Measurements from ENCODE around the gene NOPCHAP1. TPM values are rescaled to one million over a fixed set of nuclear protein-coding genes. Genes with fewer than 3 reads are reported as not detected.
"Not testable (repeated sequence)": the region's sequence is repeated elsewhere in the genome, so short reads cannot be mapped to it uniquely, and the experiment has no call there.

NOPCHAP1 gene, protein sequence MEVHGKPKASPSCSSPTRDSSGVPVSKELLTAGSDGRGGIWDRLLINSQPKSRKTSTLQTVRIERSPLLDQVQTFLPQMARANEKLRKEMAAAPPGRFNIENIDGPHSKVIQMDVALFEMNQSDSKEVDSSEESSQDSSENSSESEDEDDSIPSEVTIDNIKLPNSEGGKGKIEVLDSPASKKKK
- 10 to 100 TPM; 10.4 to 14.2 (median 12.5) TPM for polyA plus RNA-seq (ENCODE audit: insufficient read length in 4 of 4)

GRCh38 chr12:104986022-104986941 is at the start of gene NOPCHAP1:
NOPCHAP1 (plus strand) TSS chr12:104986316; CDS start chr12:104986353, 37 bp downstream.
- DNase-seq (ENCODE audit: low read depth in 4 of 4, low spot score in 2 of 4): peak; percentile 57 to 89 (median 82)

DNA sequence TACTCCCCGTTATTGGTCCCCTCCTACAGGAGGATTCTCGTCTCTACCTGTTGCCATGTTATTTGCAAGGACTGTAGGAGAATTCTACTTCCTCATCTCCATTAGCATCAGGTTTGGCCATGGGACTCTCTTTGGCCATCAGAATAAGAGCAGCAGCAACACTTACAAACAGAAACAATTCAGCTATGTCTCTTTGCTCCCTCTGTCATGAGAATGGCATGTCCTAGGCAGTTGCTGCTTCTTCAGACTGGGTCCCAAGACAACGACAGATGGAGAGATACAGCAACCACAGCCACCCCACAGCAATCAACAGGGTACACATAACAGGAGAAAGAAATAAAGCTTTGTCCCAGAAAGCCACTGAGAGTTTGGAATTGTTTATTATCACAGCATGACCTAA is 47.7 kb upstream of the NOPCHAP1 start:
- no peak for DNase-seq (ENCODE audit: low read depth in 4 of 4, low spot score in 2 of 4)

GRCh38 chr12:104939089-104939488 is 47.0 kb upstream of the NOPCHAP1 start:
- no peak for DNase-seq (ENCODE audit: low read depth in 4 of 4, low spot score in 2 of 4)

DNA sequence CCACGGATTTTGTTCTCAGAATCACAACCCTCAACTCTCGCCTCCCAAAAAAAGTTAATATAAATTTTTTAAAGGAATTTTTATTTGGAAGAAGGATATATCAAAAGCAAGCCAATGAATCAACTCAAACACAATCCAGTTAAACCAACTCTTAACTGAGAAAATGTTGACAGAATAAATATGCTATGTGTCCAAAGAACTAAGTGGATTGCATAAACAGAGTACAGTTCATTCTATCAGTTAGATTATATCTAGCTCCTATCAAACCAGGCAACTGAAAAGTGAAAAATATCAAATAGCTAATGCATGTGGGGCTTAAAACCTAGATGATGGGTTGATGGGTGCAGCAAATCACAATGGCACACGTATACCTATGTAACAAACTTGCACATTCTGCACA is 44.7 kb upstream of the NOPCHAP1 start:
- no peak for DNase-seq (ENCODE audit: low read depth in 4 of 4, low spot score in 2 of 4)

DNA sequence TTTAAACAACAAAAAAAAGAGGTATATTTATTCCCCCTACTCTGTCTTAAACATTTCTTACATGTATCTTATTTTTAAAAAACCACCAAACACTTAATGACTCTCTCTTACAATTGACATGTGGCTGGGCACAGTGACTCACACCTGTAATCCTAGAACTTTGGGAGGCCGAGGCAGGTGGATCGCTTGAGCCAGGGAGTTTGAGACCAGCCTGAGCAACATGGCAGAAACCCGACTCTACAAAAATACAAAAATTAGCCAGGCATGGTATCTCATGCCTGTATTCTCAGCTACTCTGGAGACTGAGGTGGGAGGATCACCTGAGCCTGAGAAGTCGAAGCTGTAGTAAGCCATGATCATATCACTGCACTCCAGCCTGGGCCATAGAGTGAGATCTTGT is 44.0 kb upstream of the NOPCHAP1 start:
- no peak for DNase-seq (ENCODE audit: low read depth in 4 of 4, low spot score in 2 of 4)

DNA sequence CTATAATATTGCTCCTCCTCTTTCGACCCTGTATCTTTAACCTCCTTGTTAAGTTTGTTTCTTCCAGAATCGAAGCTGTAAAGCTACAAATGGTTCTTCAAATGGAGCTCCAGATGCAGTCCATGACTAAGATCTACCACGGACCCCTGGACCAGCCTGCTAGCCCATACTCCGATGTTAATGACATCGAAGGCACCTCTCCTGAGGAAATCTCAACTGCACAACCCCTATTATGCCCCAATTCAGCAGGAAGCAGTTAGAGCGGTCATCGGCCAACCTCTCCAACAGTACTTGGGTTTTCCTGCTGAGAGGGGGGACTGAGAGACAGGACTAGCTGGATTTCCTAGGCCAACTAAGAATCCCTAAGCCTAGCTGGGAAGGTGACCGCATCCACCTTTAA is 42.7 kb upstream of the NOPCHAP1 start:
- not testable (repeated sequence) for DNase-seq (ENCODE audit: low read depth in 4 of 4, low spot score in 2 of 4)

DNA sequence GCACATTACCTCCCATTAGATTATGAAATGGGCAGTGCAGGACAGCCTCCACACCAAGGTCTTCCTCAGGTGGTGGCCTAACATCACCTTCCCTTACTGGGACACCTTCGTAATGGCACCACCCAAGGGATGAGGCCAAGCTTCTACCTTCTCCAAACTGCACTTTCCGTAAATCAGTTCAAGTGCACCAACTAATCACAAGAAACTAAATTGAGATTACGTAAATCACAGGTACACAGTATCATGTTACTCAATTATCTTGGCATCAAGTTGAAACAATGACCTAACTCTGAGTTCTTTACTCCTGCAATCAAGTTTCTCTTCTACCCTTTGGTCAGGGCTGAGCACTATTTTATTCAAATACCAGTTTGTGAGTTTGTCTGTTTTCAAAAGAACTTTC is 41.9 kb upstream of the NOPCHAP1 start:
- DNase-seq (ENCODE audit: low read depth in 4 of 4, low spot score in 2 of 4): no peak

GRCh38 chr12:104948716-104949115 is 37.4 kb upstream of the NOPCHAP1 start:
- not testable (repeated sequence) for DNase-seq (ENCODE audit: low read depth in 4 of 4, low spot score in 2 of 4)

- DNase-seq (ENCODE audit: low read depth in 4 of 4, low spot score in 2 of 4): no peak
Measured at GRCh38 chr12:104951759-104952509, 34.2 kb upstream of the NOPCHAP1 start.

DNA sequence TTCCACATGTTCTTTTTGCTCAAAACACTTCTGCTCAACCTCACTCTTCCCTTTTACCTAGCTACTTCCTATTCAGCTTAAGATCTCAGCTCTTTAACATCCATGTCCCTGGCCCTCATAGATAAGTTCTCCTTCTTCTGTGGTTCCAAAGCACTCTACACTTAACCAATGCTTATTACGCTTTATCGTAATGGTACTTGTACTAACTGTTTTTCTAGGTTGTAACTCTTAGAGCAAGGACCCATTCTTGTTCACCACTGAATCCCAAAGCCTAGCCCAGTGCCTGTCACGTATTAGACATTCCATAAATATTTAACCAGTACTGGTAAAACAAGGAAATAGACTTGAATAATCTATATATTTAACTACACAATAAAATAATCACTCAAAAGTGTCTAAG is 33.3 kb upstream of the NOPCHAP1 start:
- DNase-seq (ENCODE audit: low read depth in 4 of 4, low spot score in 2 of 4): no peak

DNA sequence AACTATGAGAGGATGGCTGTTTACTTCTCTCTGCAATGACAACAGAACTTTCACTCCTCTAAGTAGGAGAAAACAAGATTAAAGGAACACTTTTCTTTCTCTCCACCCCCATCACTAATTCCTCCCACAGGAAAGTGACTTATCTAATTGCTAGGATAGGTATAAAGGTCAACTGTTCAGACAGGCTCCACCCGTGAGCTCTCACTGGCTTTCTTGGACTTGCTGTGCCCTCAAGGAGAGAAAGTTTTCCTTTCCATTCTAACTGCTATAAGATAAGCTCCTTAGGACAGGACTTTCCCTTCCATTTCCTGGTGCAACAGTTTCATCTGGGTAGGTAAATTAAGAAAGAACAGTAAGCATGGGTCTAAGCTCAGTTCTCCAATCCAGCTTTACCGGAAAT is 32.8 kb upstream of the NOPCHAP1 start:
- no peak for DNase-seq (ENCODE audit: low read depth in 4 of 4, low spot score in 2 of 4)

GRCh38 chr12:104955703-104956102 is 30.4 kb upstream of the NOPCHAP1 start:
- no peak for DNase-seq (ENCODE audit: low read depth in 4 of 4, low spot score in 2 of 4)

DNA sequence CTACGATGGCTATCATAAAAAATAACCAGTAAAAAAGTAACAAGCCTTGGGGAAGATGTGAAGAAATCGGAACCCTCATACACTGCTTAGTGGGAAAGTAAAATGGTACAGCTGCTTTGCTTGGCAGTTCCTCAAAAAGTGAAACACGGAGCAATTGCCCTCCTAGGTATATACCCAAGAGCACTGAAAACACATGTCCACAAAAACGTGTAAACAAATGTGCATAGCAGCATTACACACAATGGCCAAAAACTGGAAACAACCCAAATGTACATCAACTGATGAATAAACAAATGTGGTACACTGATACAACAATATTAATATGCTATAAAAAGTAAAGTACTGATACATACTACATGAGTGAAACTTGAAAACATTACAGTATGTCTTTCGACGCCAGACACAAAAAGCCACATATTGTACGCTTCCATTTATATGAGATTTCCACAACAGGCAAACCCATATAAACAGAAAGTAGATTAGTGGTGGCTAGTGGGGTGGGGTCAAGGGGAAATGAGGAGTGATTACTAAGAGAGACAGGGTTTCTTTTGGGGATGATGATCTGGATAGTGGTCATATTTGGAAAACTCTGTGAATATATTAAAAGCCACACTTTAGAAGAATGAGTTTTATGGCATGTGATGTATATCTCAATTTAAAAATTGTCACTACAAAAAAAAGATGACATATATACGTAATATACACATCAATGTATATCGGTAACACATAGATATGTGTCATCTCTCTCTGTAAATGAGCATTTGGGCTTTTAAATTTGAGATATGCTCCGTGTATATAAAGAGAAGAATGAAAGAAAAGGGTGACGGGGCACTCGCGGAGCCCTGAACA is 29.0 kb upstream of the NOPCHAP1 start:
- no peak for DNase-seq (ENCODE audit: low read depth in 4 of 4, low spot score in 2 of 4)

DNA sequence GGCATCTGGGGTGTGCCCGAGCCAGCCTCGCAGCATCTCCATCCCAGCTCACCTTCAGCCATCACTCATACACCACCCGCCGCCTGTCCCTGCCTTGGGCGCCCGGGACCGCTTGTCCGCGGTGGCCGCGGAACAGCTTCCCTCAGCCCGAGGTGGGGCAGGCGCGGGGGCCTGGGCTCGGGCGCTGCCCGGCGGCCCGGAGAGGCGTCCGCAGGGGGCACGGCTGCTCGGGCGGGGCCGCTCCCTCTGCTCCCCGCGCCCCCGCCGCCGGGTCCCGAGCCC is 28.5 kb upstream of the NOPCHAP1 start:
- no peak for DNase-seq (ENCODE audit: low read depth in 4 of 4, low spot score in 2 of 4)

GRCh38 chr12:104958001-104958804 is 27.9 kb upstream of the NOPCHAP1 start, which contains the start of gene SLC41A2:
SLC41A2 (minus strand) TSS chr12:104958290; CDS start chr12:104928527, 29,763 bp downstream.
- DNase-seq (ENCODE audit: low read depth in 4 of 4, low spot score in 2 of 4): peak in 2 of 4 donors; percentile 48 to 59

DNA sequence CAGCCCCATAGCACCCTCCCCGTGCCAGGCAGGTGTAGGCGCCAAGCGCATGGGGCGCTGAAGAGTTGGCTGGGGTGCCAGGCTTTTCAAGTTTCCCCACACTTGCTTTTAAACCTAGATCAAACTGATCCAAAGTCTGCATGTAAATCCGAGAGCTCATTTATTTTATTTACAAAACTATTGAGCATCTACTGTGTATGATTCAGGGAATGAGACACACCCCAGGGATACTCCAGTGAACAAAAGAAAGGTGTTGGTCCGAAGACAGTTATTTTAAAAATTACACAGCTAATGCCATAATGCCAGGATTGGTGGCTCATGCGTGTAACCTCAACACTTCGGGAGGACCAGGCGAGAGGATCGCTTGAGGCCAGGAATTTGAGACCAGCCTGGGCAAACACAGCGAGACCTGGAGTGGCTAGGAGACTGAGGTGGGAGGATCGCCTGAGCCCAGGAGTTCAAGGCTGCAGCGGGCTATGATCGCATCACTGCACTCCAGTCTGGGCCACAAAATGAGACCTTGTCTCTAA is 27.2 kb upstream of the NOPCHAP1 start:
- DNase-seq (ENCODE audit: low read depth in 4 of 4, low spot score in 2 of 4): no peak

GRCh38 chr12:104959335-104959841 is 26.7 kb upstream of the NOPCHAP1 start:
- DNase-seq (ENCODE audit: low read depth in 4 of 4, low spot score in 2 of 4): no peak

DNA sequence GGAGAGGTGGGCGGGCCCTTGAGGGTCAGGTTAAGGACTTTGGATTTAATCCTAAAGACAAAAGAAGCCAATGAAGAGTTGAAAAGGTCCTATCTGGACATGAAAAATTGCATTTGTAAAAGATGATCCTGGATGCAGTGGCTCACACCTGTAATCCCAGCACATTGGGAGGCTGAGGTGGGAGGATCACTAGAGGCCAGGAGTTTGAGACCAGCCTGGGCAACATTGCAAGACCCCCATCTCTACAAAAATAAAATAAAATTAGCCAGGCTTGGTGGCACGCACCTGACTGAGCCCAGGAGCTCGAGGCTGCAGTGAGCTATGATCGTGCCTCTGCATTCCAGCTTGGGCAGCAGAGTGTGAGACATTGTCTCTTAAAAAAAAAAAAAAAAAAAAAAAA is 25.7 kb upstream of the NOPCHAP1 start:
- no peak for DNase-seq (ENCODE audit: low read depth in 4 of 4, low spot score in 2 of 4)

DNA sequence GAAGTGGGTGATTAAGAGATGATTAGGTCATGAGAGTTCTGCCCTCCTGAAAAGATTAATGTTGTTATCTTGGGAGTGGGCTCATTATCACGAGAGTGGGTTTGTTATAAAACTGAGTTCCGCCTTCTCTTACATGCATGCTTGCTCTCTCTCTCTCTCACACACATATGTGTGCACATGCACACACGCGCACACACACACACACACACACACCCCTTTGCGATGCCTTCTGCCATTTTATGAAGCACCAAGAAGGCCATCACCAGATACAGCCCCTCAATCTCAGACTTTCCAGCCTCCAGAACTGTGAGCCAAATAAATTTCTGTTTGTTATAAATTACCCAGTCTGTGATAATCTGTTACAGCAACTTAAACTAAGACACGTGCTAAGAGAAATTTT is 22.4 kb upstream of the NOPCHAP1 start:
- no peak for DNase-seq (ENCODE audit: low read depth in 4 of 4, low spot score in 2 of 4)
